GM12874 (cell line): ENCODE data around the gene KIAA1614.

Source experiments
- CTCF ChIP-seq: IDR thresholded peaks from 2 replicates; pipeline ENCODE4 v1.5.1; 2011; ENCODE audit warnings: low read depth, mild to moderate bottlenecking, control low read depth, low read length, moderate library complexity; ENCODE audit not compliant: insufficient read depth

KIAA1614 gene

GRCh38 chr1:180964056-180964455 lies 51.4 kb downstream of the KIAA1614 start:
- no peak for TF ChIP-seq CTCF

GRCh38 chr1:180964595-180964994 lies 51.9 kb downstream of the KIAA1614 start:
- TF ChIP-seq CTCF, result no peak

- TF ChIP-seq CTCF, result no peak
Measured at GRCh38 chr1:180966312-180966711, 53.6 kb downstream of the KIAA1614 start.

GRCh38 chr1:180966744-180967536 lies 54.2 kb downstream of the KIAA1614 start:
- TF ChIP-seq CTCF, result no peak

- no peak for TF ChIP-seq CTCF
Measured at GRCh38 chr1:180967558-180967957, 54.9 kb downstream of the KIAA1614 start.

- no peak for TF ChIP-seq CTCF
Measured at GRCh38 chr1:180969434-180969833, 56.7 kb downstream of the KIAA1614 start.

- no peak for TF ChIP-seq CTCF
Measured at GRCh38 chr1:180970333-180971079, 57.8 kb downstream of the KIAA1614 start.
